ENCODE results near the gene ACADS.

- peak; percentile 83 for TF ChIP-seq CTCF (IDR thresholded peaks at IDR 0.05; ENCODE audit: poor library complexity, severe bottlenecking)
- no peak for TF ChIP-seq POLR2AphosphoS5 (IDR thresholded peaks at IDR 0.05)
- TF ChIP-seq REST (IDR thresholded peaks at IDR 0.05; ENCODE audit: borderline replicate concordance): no peak
- TF ChIP-seq TAF1 (IDR thresholded peaks at IDR 0.05; ENCODE audit: low read depth): no peak
- TF ChIP-seq EZH2 (IDR thresholded peaks at IDR 0.05; ENCODE audit: borderline replicate concordance, insufficient read depth, low read length, poor library complexity, severe bottlenecking): no peak
- TF ChIP-seq MXI1 (conservative IDR thresholded peaks at IDR 0.05; ENCODE audit: poor library complexity, severe bottlenecking): no peak
- TF ChIP-seq EP300 (conservative IDR thresholded peaks at IDR 0.05; ENCODE audit: poor library complexity, severe bottlenecking): no peak
- TF ChIP-seq SMC3 (conservative IDR thresholded peaks at IDR 0.05; ENCODE audit: poor library complexity): peak; percentile 87
- TF ChIP-seq RAD21 (conservative IDR thresholded peaks at IDR 0.05): peak; percentile 76
Observed at GRCh38 chr12:120713861-120714482, 11.7 kb upstream of the ACADS start.

Data from neural cell (in vitro differentiated cells).